OCI-LY7 (cell line): ENCODE measurements around the gene PHACTR1.

ENCODE experiments used
- EZH2phosphoT487 ChIP-seq: fragments of 200-600 bp; sonication (generic); IDR thresholded peaks from 2 replicates; pipeline ENCODE4 v1.6.1; 2018; ENCODE audit warnings: low read depth, borderline replicate concordance, mild to moderate bottlenecking, mixed run types, antibody characterized with exemption, low read length, moderate library complexity, mixed read lengths
- TF ChIP-seq, protein P1 (sequence below): fragments of 200-600 bp; sonication (generic); conservative IDR thresholded peaks from 2 replicates; pipeline ENCODE4 v1.5.1; 2014; ENCODE audit warnings: mild to moderate bottlenecking, antibody characterized with exemption, low read length, moderate library complexity, mixed read lengths

DNA sequence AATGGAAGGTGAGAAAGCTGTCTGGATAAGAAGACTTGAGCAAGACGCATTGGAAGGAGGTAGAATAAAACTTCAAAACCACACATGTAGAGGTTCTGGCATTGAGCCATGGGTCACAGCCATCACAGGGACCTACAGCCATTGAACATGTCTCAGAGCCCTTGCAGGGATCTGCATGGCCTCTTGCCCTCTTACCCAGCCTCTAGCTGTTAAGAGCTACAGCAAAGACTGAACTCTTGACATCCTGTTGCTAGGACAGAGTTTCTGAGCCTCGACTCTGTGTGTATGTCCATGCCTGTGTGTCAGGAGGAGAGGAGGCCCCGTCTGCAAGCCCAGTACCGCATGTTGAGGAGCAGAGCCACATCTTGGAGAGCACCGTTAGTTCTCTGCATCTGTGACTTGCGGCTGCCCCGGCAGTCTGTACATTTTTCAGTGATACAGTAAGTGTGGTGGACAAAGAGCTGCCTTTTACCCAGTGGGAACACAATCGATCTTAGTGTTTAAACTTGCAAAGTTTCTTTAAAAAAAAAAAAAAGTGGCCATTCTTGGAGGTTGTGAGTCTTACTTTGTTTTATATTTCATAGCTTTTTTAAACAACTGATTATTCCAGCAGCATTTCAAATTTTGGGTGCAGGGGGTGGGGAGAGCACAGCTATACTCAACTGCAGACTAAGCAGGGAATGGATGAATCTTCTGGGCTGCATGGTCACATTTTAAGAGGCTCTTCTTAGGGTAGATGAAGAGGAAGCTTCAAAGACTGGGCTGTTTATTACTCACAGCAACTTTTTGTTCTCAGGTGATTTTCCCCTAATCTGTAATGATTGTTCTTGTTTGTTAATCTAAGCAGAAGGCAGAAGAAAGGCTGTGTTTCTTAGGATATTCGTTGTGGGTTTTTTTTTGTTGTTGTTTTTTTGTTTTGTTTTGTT is 523.2 kb downstream of the PHACTR1 start:
- TF ChIP-seq, protein P1, sequence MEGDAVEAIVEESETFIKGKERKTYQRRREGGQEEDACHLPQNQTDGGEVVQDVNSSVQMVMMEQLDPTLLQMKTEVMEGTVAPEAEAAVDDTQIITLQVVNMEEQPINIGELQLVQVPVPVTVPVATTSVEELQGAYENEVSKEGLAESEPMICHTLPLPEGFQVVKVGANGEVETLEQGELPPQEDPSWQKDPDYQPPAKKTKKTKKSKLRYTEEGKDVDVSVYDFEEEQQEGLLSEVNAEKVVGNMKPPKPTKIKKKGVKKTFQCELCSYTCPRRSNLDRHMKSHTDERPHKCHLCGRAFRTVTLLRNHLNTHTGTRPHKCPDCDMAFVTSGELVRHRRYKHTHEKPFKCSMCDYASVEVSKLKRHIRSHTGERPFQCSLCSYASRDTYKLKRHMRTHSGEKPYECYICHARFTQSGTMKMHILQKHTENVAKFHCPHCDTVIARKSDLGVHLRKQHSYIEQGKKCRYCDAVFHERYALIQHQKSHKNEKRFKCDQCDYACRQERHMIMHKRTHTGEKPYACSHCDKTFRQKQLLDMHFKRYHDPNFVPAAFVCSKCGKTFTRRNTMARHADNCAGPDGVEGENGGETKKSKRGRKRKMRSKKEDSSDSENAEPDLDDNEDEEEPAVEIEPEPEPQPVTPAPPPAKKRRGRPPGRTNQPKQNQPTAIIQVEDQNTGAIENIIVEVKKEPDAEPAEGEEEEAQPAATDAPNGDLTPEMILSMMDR = no peak
- TF ChIP-seq EZH2phosphoT487 = no peak
